WI38 (cell line): ENCODE measurements around the gene KATNAL1.
"Not testable (repeated sequence)": the region's sequence is repeated elsewhere in the genome, so short reads cannot be mapped to it uniquely, and the experiment has no call there.

ENCODE experiments used
- H3K4me3 ChIP-seq: 2 replicates; pipeline ENCODE4 v1.5.1; 2011; ENCODE audit warnings: low read depth, mild to moderate bottlenecking, control low read depth, low read length
- TF ChIP-seq, protein P1 (sequence below): IDR thresholded peaks from 2 replicates; pipeline ENCODE4 v1.5.1; 2012; ENCODE audit warnings: low read depth, mild to moderate bottlenecking, control low read depth, low read length

The KATNAL1 gene

GRCh38 chr13:30175166-30175565, 132.2 kb downstream of the KATNAL1 start:
- H3K4me3 ChIP-seq = no peak overlapping the region
- TF ChIP-seq, protein P1, sequence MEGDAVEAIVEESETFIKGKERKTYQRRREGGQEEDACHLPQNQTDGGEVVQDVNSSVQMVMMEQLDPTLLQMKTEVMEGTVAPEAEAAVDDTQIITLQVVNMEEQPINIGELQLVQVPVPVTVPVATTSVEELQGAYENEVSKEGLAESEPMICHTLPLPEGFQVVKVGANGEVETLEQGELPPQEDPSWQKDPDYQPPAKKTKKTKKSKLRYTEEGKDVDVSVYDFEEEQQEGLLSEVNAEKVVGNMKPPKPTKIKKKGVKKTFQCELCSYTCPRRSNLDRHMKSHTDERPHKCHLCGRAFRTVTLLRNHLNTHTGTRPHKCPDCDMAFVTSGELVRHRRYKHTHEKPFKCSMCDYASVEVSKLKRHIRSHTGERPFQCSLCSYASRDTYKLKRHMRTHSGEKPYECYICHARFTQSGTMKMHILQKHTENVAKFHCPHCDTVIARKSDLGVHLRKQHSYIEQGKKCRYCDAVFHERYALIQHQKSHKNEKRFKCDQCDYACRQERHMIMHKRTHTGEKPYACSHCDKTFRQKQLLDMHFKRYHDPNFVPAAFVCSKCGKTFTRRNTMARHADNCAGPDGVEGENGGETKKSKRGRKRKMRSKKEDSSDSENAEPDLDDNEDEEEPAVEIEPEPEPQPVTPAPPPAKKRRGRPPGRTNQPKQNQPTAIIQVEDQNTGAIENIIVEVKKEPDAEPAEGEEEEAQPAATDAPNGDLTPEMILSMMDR = no peak

DNA sequence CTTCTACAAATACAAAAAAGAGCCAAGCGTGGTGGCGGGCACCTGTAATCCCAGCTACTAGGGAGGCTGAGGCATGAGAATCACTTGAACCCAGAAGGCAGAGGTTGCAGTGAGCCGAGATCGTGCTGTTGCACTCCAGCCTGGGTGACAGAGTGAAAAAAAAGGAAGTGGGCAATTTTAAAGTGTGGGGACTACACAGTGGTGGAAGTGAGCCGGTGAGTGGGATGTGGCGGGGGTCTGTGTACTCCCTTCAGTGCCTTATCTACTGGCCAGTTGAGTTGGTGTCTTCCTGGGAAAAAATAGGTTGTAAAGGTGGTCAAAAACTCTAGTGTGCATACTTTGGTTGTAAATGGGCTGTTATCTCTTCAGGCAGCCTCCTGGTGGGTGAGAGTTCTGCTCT, 133.1 kb downstream of the KATNAL1 start:
- not testable (repeated sequence) for H3K4me3 ChIP-seq

GRCh38 chr13:30173303-30173610, 134.1 kb downstream of the KATNAL1 start:
- TF ChIP-seq, protein P1 = no peak
- no peak overlapping the region for H3K4me3 ChIP-seq

DNA sequence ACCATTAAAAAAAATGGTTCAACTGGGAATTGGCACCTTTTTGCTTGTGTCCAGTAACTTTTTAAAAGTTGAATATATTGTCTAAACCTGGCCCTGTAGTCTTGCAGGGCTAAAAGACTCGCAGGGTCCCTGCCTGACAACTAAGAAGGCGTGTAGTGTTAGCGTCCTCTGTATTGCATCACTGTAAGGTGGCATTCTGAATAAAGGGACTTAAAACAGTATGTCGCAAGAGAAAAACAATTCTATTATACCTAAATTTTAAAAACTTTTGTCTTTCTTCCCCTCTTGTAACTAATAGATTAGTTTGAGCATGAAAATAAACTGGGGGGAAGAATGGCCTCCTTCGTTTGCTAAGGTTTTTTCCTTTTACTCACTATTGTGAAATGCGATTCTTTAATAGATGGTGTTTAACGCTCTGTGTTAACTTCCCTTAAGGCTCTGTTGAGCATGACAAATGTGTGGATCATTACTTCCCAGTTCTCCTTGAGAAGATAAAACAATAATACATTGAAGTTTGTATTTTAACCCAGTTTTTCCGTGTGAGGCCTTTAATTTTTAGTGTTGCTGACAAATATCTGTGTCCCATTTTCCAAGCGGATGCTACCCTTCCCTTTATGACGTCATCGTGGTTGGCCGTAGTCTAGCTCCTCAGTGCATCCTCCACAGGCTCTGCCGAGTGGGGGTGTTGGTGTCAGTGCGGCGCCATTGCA, 134.6 kb downstream of the KATNAL1 start:
- TF ChIP-seq, protein P1 = no peak
- no peak overlapping the region for H3K4me3 ChIP-seq

DNA sequence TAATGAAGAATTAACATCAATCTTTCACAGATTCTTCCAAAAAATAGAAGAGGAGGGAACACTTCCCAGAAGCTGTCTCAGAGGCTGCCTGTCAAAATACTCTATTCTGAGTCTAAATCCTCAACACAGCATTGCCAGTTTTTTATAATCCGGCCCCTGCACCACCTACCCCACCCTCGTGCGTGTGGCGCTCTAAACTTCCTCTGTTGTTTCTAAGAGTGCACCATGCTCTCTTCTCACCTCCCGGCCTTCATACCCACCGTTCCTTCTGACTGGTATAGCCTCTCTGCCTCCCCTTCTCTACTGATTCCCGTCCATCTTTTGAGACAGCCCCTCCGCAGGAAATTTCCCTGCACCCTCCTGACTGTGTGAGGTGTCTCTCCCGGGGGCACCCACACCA, 136.8 kb downstream of the KATNAL1 start:
- H3K4me3 ChIP-seq = no peak overlapping the region

GRCh38 chr13:30169442-30169841, 137.9 kb downstream of the KATNAL1 start:
- TF ChIP-seq, protein P1 = no peak
- H3K4me3 ChIP-seq = no peak overlapping the region

More for the DNA sequence above, 136.8 kb downstream of the KATNAL1 start:
- TF ChIP-seq, protein P1 = no peak

GRCh38 chr13:30165796-30166195, 141.6 kb downstream of the KATNAL1 start:
- no peak overlapping the region for H3K4me3 ChIP-seq
- TF ChIP-seq, protein P1 = no peak

DNA sequence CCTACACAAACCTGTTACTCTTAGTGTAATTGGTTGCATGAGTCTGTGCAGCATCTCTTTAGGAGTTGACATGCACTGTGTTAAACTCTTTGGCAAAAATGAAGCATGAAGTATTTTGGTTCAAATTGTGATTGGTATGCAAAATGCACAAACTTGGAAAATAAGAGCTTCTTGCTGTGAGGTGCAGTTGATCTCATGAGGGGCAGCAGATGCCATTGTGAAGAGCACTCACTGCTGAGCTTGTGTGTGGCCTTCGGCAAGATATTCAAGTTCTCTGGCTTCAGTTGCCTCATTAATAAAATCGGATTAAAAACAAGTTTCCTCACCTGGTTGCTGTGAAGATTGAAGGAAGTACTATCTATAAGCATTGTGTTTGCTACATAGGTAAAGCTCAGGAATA, 142.3 kb downstream of the KATNAL1 start:
- TF ChIP-seq, protein P1 = no peak

More for the DNA sequence above, 142.3 kb downstream of the KATNAL1 start:
- H3K4me3 ChIP-seq = no peak overlapping the region
